Fibroblast of mammary gland (primary cell): ENCODE results near the gene SDK2.

ENCODE experiments used
- DNase-seq: peaks from one replicate; pipeline ENCODE4 v3.0.0-alpha.2; 2010; ENCODE audit warnings: low read depth
- H3K4me3 ChIP-seq: 2 replicates; pipeline ENCODE4 v1.5.1; 2011; ENCODE audit warnings: low read depth, mild to moderate bottlenecking, low read length, moderate library complexity; ENCODE audit not compliant: control insufficient read depth
- TF ChIP-seq, protein P1 (sequence below): conservative IDR thresholded peaks from 2 replicates; pipeline ENCODE4 v1.5.1; 2011; ENCODE audit warnings: low read depth, low read length, inconsistent platforms; ENCODE audit not compliant: control insufficient read depth, insufficient read depth

Gene SDK2

DNA sequence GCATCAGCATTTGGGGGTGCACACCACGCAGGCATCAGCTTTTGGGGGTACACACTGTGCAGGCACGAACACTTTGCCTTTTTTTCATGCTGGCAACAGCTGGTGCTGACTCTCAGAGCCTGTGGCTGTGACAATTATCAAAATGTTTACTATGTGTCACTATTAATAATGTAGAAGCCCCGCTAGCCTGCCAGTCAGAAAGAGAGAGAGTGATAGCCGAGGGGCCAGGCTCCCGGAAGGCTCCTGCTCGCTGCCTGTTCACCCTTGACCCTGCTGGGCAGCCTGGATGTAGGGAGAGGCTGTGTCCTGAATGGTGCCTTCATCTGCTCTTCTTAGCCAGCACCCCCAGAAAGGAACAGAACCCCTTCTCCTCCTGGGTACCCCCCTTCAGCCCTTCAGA lies 61.9 kb downstream of the SDK2 start:
- TF ChIP-seq, protein P1, sequence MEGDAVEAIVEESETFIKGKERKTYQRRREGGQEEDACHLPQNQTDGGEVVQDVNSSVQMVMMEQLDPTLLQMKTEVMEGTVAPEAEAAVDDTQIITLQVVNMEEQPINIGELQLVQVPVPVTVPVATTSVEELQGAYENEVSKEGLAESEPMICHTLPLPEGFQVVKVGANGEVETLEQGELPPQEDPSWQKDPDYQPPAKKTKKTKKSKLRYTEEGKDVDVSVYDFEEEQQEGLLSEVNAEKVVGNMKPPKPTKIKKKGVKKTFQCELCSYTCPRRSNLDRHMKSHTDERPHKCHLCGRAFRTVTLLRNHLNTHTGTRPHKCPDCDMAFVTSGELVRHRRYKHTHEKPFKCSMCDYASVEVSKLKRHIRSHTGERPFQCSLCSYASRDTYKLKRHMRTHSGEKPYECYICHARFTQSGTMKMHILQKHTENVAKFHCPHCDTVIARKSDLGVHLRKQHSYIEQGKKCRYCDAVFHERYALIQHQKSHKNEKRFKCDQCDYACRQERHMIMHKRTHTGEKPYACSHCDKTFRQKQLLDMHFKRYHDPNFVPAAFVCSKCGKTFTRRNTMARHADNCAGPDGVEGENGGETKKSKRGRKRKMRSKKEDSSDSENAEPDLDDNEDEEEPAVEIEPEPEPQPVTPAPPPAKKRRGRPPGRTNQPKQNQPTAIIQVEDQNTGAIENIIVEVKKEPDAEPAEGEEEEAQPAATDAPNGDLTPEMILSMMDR, result no peak
- DNase-seq, result no peak
- no peak overlapping the region for H3K4me3 ChIP-seq

DNA sequence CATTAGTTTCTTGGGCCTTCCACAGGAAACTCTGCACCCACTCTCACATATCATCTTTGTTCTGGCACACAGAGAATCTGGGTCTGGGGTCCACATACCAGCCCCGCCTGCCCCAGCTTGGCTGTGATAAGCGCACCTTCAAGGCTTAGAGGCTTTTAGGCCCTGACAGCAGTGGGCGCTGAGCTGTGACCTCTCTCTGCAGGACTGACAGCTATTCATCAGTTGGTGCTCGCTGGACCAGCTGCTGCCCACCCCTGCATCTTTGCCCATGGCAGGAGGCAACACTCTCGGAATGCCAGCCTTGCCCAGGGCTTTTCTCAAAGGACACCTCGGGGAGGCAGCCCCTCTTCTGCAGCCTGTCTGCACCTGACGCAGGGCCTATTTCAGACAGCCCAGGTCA lies 62.9 kb downstream of the SDK2 start:
- TF ChIP-seq, protein P1, result no peak
- DNase-seq, result no peak
- no peak overlapping the region for H3K4me3 ChIP-seq

DNA sequence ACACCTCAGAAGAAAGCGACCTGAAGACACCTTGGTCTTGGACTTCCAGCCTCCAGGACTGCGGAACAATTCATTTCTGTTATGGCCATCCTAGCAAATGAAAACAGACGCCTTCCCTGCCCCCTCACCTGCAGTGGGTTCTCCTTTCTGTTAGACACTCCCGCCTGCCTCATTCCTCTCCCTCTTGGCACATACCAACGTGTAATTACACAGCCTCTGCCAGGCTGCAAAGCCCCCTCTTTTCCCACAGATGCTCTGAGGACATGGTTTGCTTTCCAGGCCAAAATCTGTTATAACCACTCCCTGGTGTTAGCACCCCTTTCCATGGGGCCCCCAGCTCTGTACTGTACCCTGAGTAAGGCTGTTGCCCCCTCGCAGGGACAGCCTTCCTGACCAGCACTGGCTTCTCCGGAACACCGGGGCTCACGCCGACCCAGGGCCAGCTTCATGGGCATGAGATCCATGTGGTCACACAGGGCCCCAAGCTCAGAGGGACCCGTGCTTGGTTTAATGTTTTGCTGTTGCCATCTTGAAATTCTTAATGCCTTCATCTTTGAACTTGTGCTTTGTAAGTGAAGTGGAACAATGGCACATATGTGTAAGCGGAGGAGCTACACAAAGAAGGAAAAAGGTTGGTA lies 64.1 kb downstream of the SDK2 start:
- no peak for DNase-seq
- TF ChIP-seq, protein P1, result no peak
- no peak overlapping the region for H3K4me3 ChIP-seq

DNA sequence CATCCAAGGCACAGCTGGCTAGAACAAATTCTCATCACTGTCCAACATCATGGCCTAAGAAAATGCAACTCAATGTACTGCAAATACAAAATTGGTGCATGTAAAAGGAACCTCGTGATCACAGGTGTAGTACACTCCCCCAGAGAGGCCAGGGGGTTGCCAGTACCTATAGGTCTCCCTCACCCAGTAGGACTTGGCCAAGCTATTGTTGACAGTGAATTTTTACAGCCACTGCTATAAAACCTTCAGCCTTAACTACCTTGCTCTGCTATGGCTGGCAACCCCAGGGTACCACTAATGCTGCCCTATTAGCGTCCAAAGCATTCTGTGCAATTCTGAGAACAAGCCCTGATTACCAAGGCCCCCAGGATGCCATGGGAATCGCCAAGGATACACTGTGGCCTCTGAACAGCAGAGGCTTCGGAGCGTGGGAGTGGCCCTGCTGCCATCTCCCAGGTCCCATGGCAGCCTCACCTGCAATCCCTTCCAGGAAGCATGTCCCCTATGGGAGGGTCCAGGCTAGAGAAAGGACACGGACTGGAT lies 67.6 kb downstream of the SDK2 start:
- H3K4me3 ChIP-seq, result no peak overlapping the region
- TF ChIP-seq, protein P1, result no peak
- no peak for DNase-seq

DNA sequence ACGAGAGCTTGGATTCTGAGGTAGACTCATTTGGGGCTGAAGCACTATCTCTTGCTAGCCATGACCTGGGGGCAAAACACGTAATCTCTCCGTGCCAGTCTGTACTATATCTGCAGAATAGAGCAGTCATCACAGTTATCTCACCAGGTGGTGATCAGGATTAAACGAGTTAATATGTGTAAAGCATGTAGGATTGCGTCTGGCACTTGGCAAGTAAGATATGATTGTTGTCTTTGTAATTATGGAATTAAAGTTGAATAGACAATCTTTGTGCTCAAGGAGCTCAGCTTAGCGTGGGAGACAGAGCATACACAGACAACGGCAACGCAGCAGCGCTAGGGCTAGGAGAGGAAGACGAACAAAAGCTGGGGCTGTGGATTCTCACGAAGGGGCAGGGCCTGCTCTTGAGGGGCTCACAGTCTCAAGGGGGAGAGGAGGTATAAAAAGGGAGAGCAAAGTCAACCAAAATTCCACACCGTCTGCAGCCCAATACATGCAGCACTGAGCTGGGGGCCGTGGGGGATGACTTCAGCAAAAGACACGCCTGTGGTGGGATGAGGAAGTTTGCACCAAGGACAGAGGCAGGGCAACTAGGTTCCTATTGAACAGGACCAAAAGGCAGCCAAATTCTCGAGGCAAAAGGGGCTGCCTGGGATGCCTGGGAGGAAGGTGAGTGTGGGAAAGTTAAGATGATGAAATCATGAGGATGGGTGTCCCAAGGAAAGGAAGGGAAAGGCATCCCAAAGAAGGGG lies 68.6 kb downstream of the SDK2 start:
- no peak for DNase-seq
- TF ChIP-seq, protein P1, result no peak
- no peak overlapping the region for H3K4me3 ChIP-seq

DNA sequence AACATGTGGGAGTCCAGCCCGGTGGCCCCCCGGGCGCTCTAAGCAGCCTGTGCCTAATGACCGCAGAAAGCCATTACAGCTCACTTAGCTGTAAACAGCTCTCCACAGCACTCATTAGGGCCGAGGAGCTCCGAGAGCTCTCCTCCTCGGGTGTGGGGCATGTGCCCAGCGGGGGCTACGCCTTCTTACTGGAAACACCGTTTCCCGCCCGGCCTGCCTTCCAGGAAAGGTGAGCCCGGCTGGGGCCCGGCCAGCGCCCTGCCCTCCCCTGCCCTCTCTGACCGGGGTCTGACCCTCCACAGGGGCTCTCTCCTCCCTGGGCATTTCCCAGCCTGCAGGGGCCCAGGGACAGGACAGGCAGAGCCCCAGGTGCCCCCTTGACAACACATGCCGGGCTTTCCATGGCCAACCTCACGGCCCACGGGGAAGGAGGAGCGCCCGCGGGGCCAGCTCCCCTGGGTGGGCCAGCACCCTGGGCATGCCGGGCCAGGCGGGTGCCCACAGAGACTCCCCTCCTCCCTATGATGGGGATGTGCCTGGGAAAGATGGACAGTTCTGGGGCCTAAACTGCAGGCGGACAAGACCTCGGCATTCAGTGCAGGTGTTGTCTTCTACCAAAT lies 72.6 kb downstream of the SDK2 start:
- H3K4me3 ChIP-seq, result no peak overlapping the region
- DNase-seq, result no peak
- TF ChIP-seq, protein P1, result no peak
